Lung (tissue), 12 donors: ENCODE results near the gene KCNH8. TPM values are rescaled to one million over a fixed set of nuclear protein-coding genes. Genes with fewer than 3 reads are reported as not detected.

Experiments
- ATAC-seq: fragments of 200-7000 bp; cut with Tn5 transposase; one replicate; pipeline ENCODE4 v1.9.1; 2020; ENCODE audit warnings: moderate number of reproducible peaks; ENCODE audit not compliant: insufficient read depth, low FRiP score
- DNase-seq, 3 donors: peaks; one replicate each; pipeline ENCODE4 v3.0.0-alpha.2; 2013 to 2017
- H3K27ac ChIP-seq, 2 donors: one replicate each; pipeline ENCODE4 v1.5.1; 2013; ENCODE audit warnings: mild to moderate bottlenecking in 2 of 2, moderate library complexity in 2 of 2, control low read depth in 1 of 2, inconsistent platforms in 1 of 2, low read depth in 1 of 2, low read length in 1 of 2
- H3K27me3 ChIP-seq, 3 donors: one replicate each; pipeline ENCODE4 v1.5.1; 2013; ENCODE audit warnings: low read length in 2 of 3; ENCODE audit not compliant: control insufficient read depth in 3 of 3, insufficient read depth in 3 of 3
- H3K36me3 ChIP-seq, 4 donors: one replicate each; pipeline ENCODE4 v1.5.1; 2013; ENCODE audit warnings: low read length in 4 of 4, mild to moderate bottlenecking in 1 of 4, moderate library complexity in 1 of 4; ENCODE audit not compliant: control insufficient read depth in 4 of 4, insufficient read depth in 4 of 4
- H3K4me1 ChIP-seq, 5 donors: one replicate each; pipeline ENCODE4 v1.5.1; 2013; ENCODE audit warnings: low read length in 5 of 5, mild to moderate bottlenecking in 2 of 5, moderate library complexity in 1 of 5; ENCODE audit not compliant: control insufficient read depth in 5 of 5, insufficient read depth in 5 of 5
- H3K4me3 ChIP-seq: one replicate; pipeline ENCODE4 v1.5.1; 2013; ENCODE audit warnings: mild to moderate bottlenecking, control low read depth, moderate library complexity
- H3K9ac ChIP-seq, 2 donors: one replicate each; pipeline ENCODE4 v1.5.1; 2013; ENCODE audit warnings: low read length in 2 of 2, control low read depth in 1 of 2; ENCODE audit not compliant: insufficient read depth in 1 of 2
- H3K9me3 ChIP-seq, 4 donors: one replicate each; pipeline ENCODE4 v1.5.1; 2013; ENCODE audit warnings: low read length in 3 of 4, mild to moderate bottlenecking in 1 of 4, moderate library complexity in 1 of 4; ENCODE audit not compliant: control insufficient read depth in 4 of 4, insufficient read depth in 3 of 4
- WGBS, 2 donors: extraction: QIAGEN DNeasy Blood & Tissue Kit; methylation state at CpG; one replicate each; pipeline ENCODE4 v1.1.7; 2013; 5-methylcytosine and 5-hydroxymethylcytosine counted together
- polyA plus RNA-seq, 2 donors: library from polyadenylated mRNA; stranded (reverse); fragments of 200-250 nt; gene quantifications; one replicate each; pipeline ENCODE4 v1.2.1, GENCODE V29; 2013
- total RNA-seq, 2 donors: library from RNA; depleted of rRNA in 1 of 2; stranded (reverse); fragments of >200 nt in 1 of 2; gene quantifications; one replicate each; pipeline ENCODE4 v1.2.1, GENCODE V29; 2014 to 2021
- TF ChIP-seq, protein P1 (sequence below): IDR thresholded peaks from 2 replicates; pipeline ENCODE4 v1.5.1; 2012; ENCODE audit warnings: mild to moderate bottlenecking; ENCODE audit errors: control extremely low read depth, extremely low read depth
- donor health status: control.
- donor health status: control.
- donor health status: Bipolar disorder and iron deficiency.
- donor health status: healthy.
- donor health status: DM: yes; HTN: yes; CAD: no.

The KCNH8 gene
- total and polyA plus RNA-seq, 4 donors = 0.06 to 0.94 (median 0.15) TPM

DNA sequence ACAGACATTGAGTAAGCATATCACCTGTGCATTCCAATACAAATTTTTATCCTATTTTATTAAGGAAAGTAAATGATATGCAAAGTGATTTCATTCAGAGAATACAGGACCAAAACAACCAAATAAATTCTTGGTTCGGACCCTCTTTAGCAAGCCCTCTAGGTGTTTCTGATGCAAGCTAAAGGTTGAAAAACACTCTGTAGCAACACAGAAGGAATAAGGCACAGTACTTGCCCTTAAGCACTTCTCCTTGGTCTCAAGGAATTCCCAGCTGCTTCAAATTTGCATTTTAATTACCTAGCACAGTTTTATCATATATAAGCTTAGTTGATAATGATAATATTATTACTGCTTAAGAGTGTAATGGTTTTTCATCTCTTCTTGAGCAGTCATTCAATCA is 288.4 kb downstream of the KCNH8 start:
- DNase-seq (no peak), ATAC-seq (no peak)
- Histone ChIP-seq H3K4me1 (peaks cover 0 to 7% (median 0%) of the 10 kb centered on the region in 5 donors), H3K9me3 (no peaks in the 10 kb centered on the region), H3K9ac (no peak overlapping the region), H3K36me3 (no peaks in the 10 kb centered on the region), H3K27me3 (no peaks in the 10 kb centered on the region), H3K27ac (no peak overlapping the region), H3K4me3 (no peak overlapping the region)
- WGBS, 2 donors = 86 to 97% methylated on average over 1 of the region's 1 CpG
- TF ChIP-seq, protein P1, sequence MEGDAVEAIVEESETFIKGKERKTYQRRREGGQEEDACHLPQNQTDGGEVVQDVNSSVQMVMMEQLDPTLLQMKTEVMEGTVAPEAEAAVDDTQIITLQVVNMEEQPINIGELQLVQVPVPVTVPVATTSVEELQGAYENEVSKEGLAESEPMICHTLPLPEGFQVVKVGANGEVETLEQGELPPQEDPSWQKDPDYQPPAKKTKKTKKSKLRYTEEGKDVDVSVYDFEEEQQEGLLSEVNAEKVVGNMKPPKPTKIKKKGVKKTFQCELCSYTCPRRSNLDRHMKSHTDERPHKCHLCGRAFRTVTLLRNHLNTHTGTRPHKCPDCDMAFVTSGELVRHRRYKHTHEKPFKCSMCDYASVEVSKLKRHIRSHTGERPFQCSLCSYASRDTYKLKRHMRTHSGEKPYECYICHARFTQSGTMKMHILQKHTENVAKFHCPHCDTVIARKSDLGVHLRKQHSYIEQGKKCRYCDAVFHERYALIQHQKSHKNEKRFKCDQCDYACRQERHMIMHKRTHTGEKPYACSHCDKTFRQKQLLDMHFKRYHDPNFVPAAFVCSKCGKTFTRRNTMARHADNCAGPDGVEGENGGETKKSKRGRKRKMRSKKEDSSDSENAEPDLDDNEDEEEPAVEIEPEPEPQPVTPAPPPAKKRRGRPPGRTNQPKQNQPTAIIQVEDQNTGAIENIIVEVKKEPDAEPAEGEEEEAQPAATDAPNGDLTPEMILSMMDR = no peak

DNA sequence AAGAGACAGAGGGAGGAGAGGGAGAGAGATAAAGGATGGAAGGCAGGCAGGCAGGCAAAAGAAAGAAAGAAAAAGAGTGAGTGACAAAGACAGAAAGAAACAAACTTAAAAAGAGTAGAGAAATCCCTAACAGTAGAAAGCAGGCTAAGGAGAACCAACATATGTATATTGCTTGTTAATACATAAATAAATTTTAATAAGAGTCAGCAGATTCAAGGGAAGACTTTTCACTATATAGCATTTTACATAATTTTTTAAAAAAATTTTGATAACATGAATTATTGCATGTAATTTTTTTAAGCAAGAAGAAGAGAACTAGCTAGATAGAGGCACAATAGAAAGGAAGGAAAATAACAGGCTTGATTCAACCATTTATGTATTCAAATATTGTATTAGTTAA is 291.6 kb downstream of the KCNH8 start:
- H3K9me3 ChIP-seq = no peaks in the 10 kb centered on the region

DNA sequence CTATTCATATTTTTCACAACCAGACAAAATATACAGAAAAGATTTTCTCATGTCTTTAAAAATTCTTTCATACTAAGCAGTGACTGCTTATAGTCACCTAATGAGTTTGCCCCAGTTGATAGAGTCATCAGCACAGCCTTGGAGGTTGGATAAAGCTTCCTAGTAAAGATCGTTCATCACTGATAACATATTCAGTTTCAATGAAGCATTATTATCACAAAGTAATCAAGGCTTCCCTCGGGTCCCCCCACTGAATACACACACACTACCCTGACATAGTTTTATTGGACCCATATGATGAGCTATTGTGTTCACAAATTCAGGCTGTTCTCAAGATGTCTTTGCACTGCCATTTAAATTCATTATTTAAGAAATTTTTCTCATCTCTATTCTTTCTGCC is 297.8 kb downstream of the KCNH8 start:
- no peak for ATAC-seq
- H3K4me1 ChIP-seq = no peaks in the 10 kb centered on the region

More for the DNA sequence above, 291.6 kb downstream of the KCNH8 start:
- Histone ChIP-seq H3K27ac (no peak overlapping the region), H3K4me1 (no peaks in the 10 kb centered on the region), H3K36me3 (no peaks in the 10 kb centered on the region), H3K27me3 (no peaks in the 10 kb centered on the region), H3K4me3 (no peak overlapping the region), H3K9ac (no peak overlapping the region)
- DNase-seq (no peak), ATAC-seq (no peak)
- TF ChIP-seq, protein P1 = no peak

DNA sequence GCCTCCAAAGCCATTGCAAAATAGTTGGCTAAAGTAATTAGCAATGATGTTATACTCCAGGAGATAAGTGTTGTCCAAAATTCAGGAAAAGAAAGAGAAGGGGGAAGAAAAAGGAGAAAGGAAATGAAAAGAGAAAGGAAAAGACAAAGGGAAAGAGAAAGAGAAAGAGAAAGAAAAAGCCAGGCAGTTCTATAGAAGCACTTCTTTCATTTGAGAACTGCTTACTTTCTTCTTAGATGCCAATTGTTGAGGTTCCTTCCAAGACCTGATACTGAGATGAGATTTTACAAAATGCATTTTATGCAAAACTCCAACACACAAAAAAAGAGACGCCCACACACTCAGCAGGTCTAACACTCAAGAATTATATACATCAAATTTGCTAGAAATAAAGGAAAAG is 298.4 kb downstream of the KCNH8 start:
- Histone ChIP-seq H3K27me3 (no peaks in the 10 kb centered on the region), H3K4me3 (no peak overlapping the region), H3K36me3 (no peaks in the 10 kb centered on the region), H3K27ac (no peak overlapping the region), H3K9me3 (no peaks in the 10 kb centered on the region), H3K4me1 (no peaks in the 10 kb centered on the region), H3K9ac (no peak overlapping the region)
- ATAC-seq (no peak), DNase-seq (no peak)
- TF ChIP-seq, protein P1 = no peak
- 74 to 83% methylated on average over 1 of the region's 1 CpG for WGBS, 2 donors

More for the DNA sequence above, 297.8 kb downstream of the KCNH8 start:
- H3K4me3 ChIP-seq = no peak overlapping the region
- no peaks in the 10 kb centered on the region for H3K9me3 ChIP-seq
- no peaks in the 10 kb centered on the region for H3K27me3 ChIP-seq
- 69 to 75% methylated on average over 2 of the region's 2 CpGs for WGBS, 2 donors
- no peak overlapping the region for H3K9ac ChIP-seq
- H3K27ac ChIP-seq = no peak overlapping the region
- DNase-seq = no peak
- TF ChIP-seq, protein P1 = no peak
- no peaks in the 10 kb centered on the region for H3K36me3 ChIP-seq
